SK-N-SH (cell line): Measurements from ENCODE around the gene BABAM2. TPM values are rescaled to one million over a fixed set of nuclear protein-coding genes. Genes with fewer than 3 reads are reported as not detected.

ENCODE experiments used
- CTCF ChIA-PET: fragments of 300-600, 350-600 bp; formaldehyde crosslinking; extraction: SDS; loops from one replicate; lab custom pipeline; 2021; lab: Yijun Ruan, JAX
- POLR2A ChIA-PET: fragments of 350-600 bp; sonication (Branson Sonifier 250); formaldehyde crosslinking; extraction: SDS; loops from one replicate; lab custom pipeline; 2020; ENCODE audit warnings: antibody characterized with exemption, inconsistent platforms; lab: Yijun Ruan, JAX
- DNase-seq: peaks from one replicate; pipeline ENCODE4 v3.0.0; 2012
- H2AFZ ChIP-seq: fragments of 200-600 bp; sonication (generic); 2 replicates; pipeline ENCODE4 v1.8.1; 2016; ENCODE audit warnings: antibody characterized with exemption, mild to moderate bottlenecking, low read depth
- H3F3A ChIP-seq: fragments of 200-600 bp; sonication (generic); replicated peaks from 2 replicates; pipeline ENCODE3; 2016; ENCODE audit warnings: antibody characterized with exemption, mild to moderate bottlenecking; ENCODE audit not compliant: insufficient read depth
- H3K27ac ChIP-seq, 2 experiments: fragments of 200-500 bp in 1 of 2; fragments of 200-600 bp in 1 of 2; sonication (Bioruptor generic) in 1 of 2; sonication (generic), shearing (Covaris generic) in 1 of 2; 2 replicates each; pipeline versions ENCODE4 v1.5.1 to v1.6.1; 2014 to 2016; ENCODE audit warnings: low read depth in 2 of 2, inconsistent platforms in 1 of 2, low read length in 1 of 2, mild to moderate bottlenecking in 1 of 2, mixed read lengths in 1 of 2
- H3K27me3 ChIP-seq: fragments of 200-600 bp; sonication (generic), shearing (Covaris generic); 2 replicates; pipeline ENCODE4 v1.6.1; 2016; ENCODE audit warnings: mixed run types; ENCODE audit not compliant: insufficient read depth
- H3K36me3 ChIP-seq, 2 experiments: fragments of 200-500 bp in 1 of 2; fragments of 200-600 bp in 1 of 2; sonication (Bioruptor generic) in 1 of 2; sonication (generic) in 1 of 2; replicated peaks in 1 of 2; 2 replicates each; pipeline versions ENCODE3 to v1.5.1; 2014 to 2016; ENCODE audit warnings: low read length in 1 of 2, mild to moderate bottlenecking in 1 of 2; ENCODE audit not compliant: insufficient read depth in 2 of 2, control insufficient read depth in 1 of 2
- H3K4me1 ChIP-seq, 2 experiments: fragments of 200-500 bp in 1 of 2; fragments of 200-600 bp in 1 of 2; sonication (Bioruptor generic) in 1 of 2; sonication (generic), shearing (Covaris generic) in 1 of 2; 2 replicates each; pipeline versions ENCODE4 v1.5.1 to v1.6.1; 2014 to 2016; ENCODE audit warnings: low read depth in 1 of 2, low read length in 1 of 2, mixed run types in 1 of 2; ENCODE audit not compliant: insufficient read depth in 2 of 2, control insufficient read depth in 1 of 2
- H3K4me2 ChIP-seq: fragments of 200-600 bp; sonication (generic), shearing (Covaris generic); 2 replicates; pipeline ENCODE4 v1.6.1; 2017; ENCODE audit warnings: mixed run types
- H3K4me3 ChIP-seq, 2 experiments: fragments of 200-500 bp in 1 of 2; fragments of 200-600 bp in 1 of 2; sonication (Bioruptor generic) in 1 of 2; sonication (generic), shearing (Covaris generic) in 1 of 2; 2 replicates each; pipeline versions ENCODE4 v1.5.1 to v1.8.1; 2014 to 2016; ENCODE audit warnings: low read depth in 2 of 2, inconsistent platforms in 1 of 2, low read length in 1 of 2, mild to moderate bottlenecking in 1 of 2, mixed read lengths in 1 of 2, moderate library complexity in 1 of 2
- H3K79me2 ChIP-seq: fragments of 200-600 bp; sonication (generic); 2 replicates; pipeline ENCODE4 v1.8.1; 2017; ENCODE audit warnings: mild to moderate bottlenecking; ENCODE audit not compliant: insufficient read depth
- H3K9ac ChIP-seq: fragments of 200-600 bp; sonication (generic); 2 replicates; pipeline ENCODE4 v1.6.1; 2017; ENCODE audit warnings: mixed run types
- H3K9me2 ChIP-seq: fragments of 200-600 bp; sonication (generic); 2 replicates; pipeline ENCODE4 v1.6.1; 2017; ENCODE audit warnings: mixed run types
- H3K9me3 ChIP-seq: fragments of 200-600 bp; sonication (generic); 2 replicates; pipeline ENCODE4 v1.6.1; 2017; ENCODE audit warnings: mixed run types, mild to moderate bottlenecking, moderate library complexity
- H4K20me1 ChIP-seq: fragments of 200-600 bp; sonication (generic); 2 replicates; pipeline ENCODE4 v1.6.1; 2017; ENCODE audit warnings: mild to moderate bottlenecking, mixed run types; ENCODE audit not compliant: insufficient read depth
- CTCF ChIP-seq: fragments of 200-600 bp; sonication (generic); IDR thresholded peaks from 2 replicates; pipeline ENCODE4 v1.6.1; 2017; ENCODE audit warnings: antibody characterized with exemption, mild to moderate bottlenecking, moderate library complexity
- ELF1 ChIP-seq: IDR thresholded peaks from 2 replicates; pipeline ENCODE4 v1.4.0; 2012
- EP300 ChIP-seq, 2 experiments: IDR thresholded peaks; 2 replicates each; pipeline versions ENCODE4 v1.4.0 to v1.6.1; 2012; ENCODE audit warnings: borderline replicate concordance in 1 of 2, low read depth in 1 of 2, low read length in 1 of 2
- FOSL2 ChIP-seq: IDR thresholded peaks from 2 replicates; pipeline ENCODE4 v1.4.0; 2012; ENCODE audit warnings: low read depth, mild to moderate bottlenecking, moderate library complexity, borderline replicate concordance
- FOXJ3 ChIP-seq: sonication (generic); formaldehyde crosslinking; IDR thresholded peaks from 2 replicates; pipeline ENCODE4 v1.5.1; 2020; ENCODE audit warnings: mild to moderate bottlenecking, missing genetic modification reagents
- GABPA ChIP-seq: IDR thresholded peaks from 2 replicates; pipeline ENCODE4 v1.4.0; 2012; ENCODE audit warnings: low read depth, mild to moderate bottlenecking
- JUND ChIP-seq: IDR thresholded peaks from 2 replicates; pipeline ENCODE4 v1.4.0; 2012
- MAX ChIP-seq: IDR thresholded peaks from 2 replicates; pipeline ENCODE4 v1.4.0; 2012; ENCODE audit warnings: low read depth
- NRF1 ChIP-seq: IDR thresholded peaks from 2 replicates; pipeline ENCODE4 v1.6.1; 2012; ENCODE audit warnings: low read depth, mild to moderate bottlenecking, low read length
- PBX3 ChIP-seq: IDR thresholded peaks from 2 replicates; pipeline ENCODE4; 2012
- POLR2AphosphoS5 ChIP-seq: IDR thresholded peaks from 2 replicates; pipeline ENCODE4 v1.6.1; 2012; ENCODE audit warnings: low read depth, low read length
- RAD21 ChIP-seq: IDR thresholded peaks from 2 replicates; pipeline ENCODE4 v1.6.1; 2012; ENCODE audit warnings: mild to moderate bottlenecking, low read length
- RCOR1 ChIP-seq: fragments of 150-350 bp; IDR thresholded peaks from 2 replicates; pipeline ENCODE4 v1.6.1; 2017; ENCODE audit warnings: antibody characterized with exemption, low read length
- RFX5 ChIP-seq: IDR thresholded peaks from 2 replicates; pipeline ENCODE4 v1.6.1; 2012; ENCODE audit warnings: mild to moderate bottlenecking, improper control_type of control experiment, low read length
- RXRA ChIP-seq: IDR thresholded peaks from 2 replicates; pipeline ENCODE4 v1.4.0; 2012; ENCODE audit warnings: low read depth, mild to moderate bottlenecking, borderline replicate concordance
- SMC3 ChIP-seq: IDR thresholded peaks from 2 replicates; pipeline ENCODE4 v1.6.1; 2012; ENCODE audit warnings: low read depth, low read length, improper control_type of control experiment
- TAF1 ChIP-seq: IDR thresholded peaks from 2 replicates; pipeline ENCODE4 v1.6.1; 2012; ENCODE audit warnings: low read depth, mild to moderate bottlenecking, low read length, moderate library complexity, borderline replicate concordance
- TEAD4 ChIP-seq: IDR thresholded peaks from 2 replicates; pipeline ENCODE4 v1.4.0; 2012; ENCODE audit warnings: mild to moderate bottlenecking, borderline replicate concordance; ENCODE audit not compliant: insufficient read depth
- USF1 ChIP-seq: IDR thresholded peaks from 2 replicates; pipeline ENCODE4 v1.4.0; 2012; ENCODE audit warnings: low read depth, borderline replicate concordance
- ZBTB33 ChIP-seq: IDR thresholded peaks from 2 replicates; pipeline ENCODE4 v1.4.0; 2012; ENCODE audit warnings: low read depth, borderline replicate concordance
- WGBS: methylation state at CpG from one replicate; pipeline ENCODE4 v1.1.6; 2017; ENCODE audit warnings: low lambda C conversion rate; 5-methylcytosine and 5-hydroxymethylcytosine counted together
- polyA plus RNA-seq, 3 experiments: library from polyadenylated mRNA; depleted of rRNA; stranded (reverse); fragments of >200 nt; gene quantifications; 2 replicates each; pipeline ENCODE4 v1.2.3, GENCODE V29; 2012

BABAM2 gene
- polyA plus RNA-seq, 1 of the 3 experiments (the other 2 are of a cell fraction), result 34.0 TPM

- no peaks in the 10 kb centered on the region for H3K9me3 ChIP-seq
- no peaks in the 10 kb centered on the region for H3K36me3 ChIP-seq
- H3F3A ChIP-seq, result peaks cover 18% of the 10 kb centered on the region
- H3K9ac ChIP-seq, result no peak overlapping the region
- H3K27ac ChIP-seq, result no peak overlapping the region
- no peaks in the 10 kb centered on the region for H4K20me1 ChIP-seq
- H3K4me2 ChIP-seq, result no peak overlapping the region
- no peak overlapping the region for H3K4me3 ChIP-seq
- no peaks in the 10 kb centered on the region for H3K79me2 ChIP-seq
- peaks cover 6 to 24% of the 10 kb centered on the region in 2 experiments; a peak in 3 of 4 replicates for H3K4me1 ChIP-seq
- no peak for TF ChIP-seq JUND
- TF ChIP-seq POLR2AphosphoS5, result no peak
- TF ChIP-seq TAF1, result no peak
- TF ChIP-seq ZBTB33, result no peak
- TF ChIP-seq PBX3, result no peak
- TF ChIP-seq USF1, result no peak
- TF ChIP-seq FOXJ3 (CRISPR knock-in tag), result no peak
- TF ChIP-seq NRF1, result no peak
- no peak for TF ChIP-seq RCOR1
- no peak for TF ChIP-seq MAX
- TF ChIP-seq EP300 (IDR thresholded peaks at IDR 0.05; ENCODE audit: borderline replicate concordance in 1 of 2, low read depth in 1 of 2, low read length in 1 of 2), result no peak
- no peak for TF ChIP-seq RFX5
- no peak for TF ChIP-seq GABPA
- no peak for TF ChIP-seq ELF1
- TF ChIP-seq TEAD4, result no peak
- TF ChIP-seq CTCF, result no peak
- TF ChIP-seq RAD21, result no peak
- TF ChIP-seq SMC3, result no peak
- TF ChIP-seq RXRA, result no peak
- TF ChIP-seq FOSL2, result no peak
- H3K27me3 ChIP-seq, result no peaks in the 10 kb centered on the region
- no peak overlapping the region for H2AFZ ChIP-seq
- H3K9me2 ChIP-seq, result no peaks in the 10 kb centered on the region
- CTCF ChIA-PET, result interaction anchor here (1.1 kb wide), 1 partner anchor 11 kb away, joined by 4 read pairs; no protein-coding TSS in a partner anchor
- DNase-seq, result no peak
- 97% methylated on average over 1 of the region's 1 CpG for WGBS
- POLR2A ChIA-PET, result no interaction called here
These were observed 25.9 kb downstream of the BABAM2 start for GRCh38 chr2:27916293-27916995.
